Stomach (tissue), 4 donors: ENCODE measurements around the gene DCLK1.

Source experiments
- EP300 ChIP-seq: sonication (generic); formaldehyde crosslinking; IDR thresholded peaks from one replicate; pipeline ENCODE4 v1.6.1; 2017; ENCODE audit warnings: antibody characterized with exemption
- POLR2A ChIP-seq, 4 donors: fragments of 450-650 bp; IDR thresholded peaks; one replicate each; pipeline ENCODE4 v1.6.1; 2016; ENCODE audit warnings: antibody characterized with exemption in 4 of 4, control low read depth in 2 of 4, mild to moderate bottlenecking in 1 of 4, moderate library complexity in 1 of 4
- POLR2AphosphoS5 ChIP-seq, 3 donors: sonication (generic); formaldehyde crosslinking; IDR thresholded peaks; one replicate each; pipeline ENCODE4 v1.6.1; 2016; ENCODE audit warnings: antibody characterized with exemption in 3 of 3
- TF ChIP-seq, protein P1 (sequence below), 7 experiments: fragments of 450-650 bp in 4 of 7; fragments of 200-600 bp in 3 of 7; sonication (generic) in 3 of 7; IDR thresholded peaks; one replicate each; pipeline ENCODE4 v1.5.1; 2016 to 2019; ENCODE audit warnings: antibody characterized with exemption in 7 of 7, control low read depth in 2 of 7, mild to moderate bottlenecking in 1 of 7

DNA sequence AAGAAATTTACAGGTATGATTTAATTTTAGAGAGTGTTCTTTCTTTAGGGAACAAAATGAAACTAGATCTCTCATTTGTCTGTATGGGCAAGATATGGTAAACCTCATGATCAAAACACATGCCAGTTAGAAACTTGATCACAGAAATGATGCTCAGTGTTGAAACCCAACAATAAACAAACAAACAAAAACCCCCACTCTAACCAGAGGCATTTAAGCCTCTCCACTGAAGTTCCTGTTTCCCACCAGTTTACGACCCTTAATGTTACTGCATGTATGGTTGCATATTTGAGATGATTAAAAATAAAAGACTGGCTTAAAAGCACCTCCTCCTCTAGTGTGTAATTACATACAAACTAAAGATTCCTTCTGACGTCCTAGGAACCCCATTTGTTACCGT, 361.4 kb downstream of the DCLK1 start:
- TF ChIP-seq, protein P1, sequence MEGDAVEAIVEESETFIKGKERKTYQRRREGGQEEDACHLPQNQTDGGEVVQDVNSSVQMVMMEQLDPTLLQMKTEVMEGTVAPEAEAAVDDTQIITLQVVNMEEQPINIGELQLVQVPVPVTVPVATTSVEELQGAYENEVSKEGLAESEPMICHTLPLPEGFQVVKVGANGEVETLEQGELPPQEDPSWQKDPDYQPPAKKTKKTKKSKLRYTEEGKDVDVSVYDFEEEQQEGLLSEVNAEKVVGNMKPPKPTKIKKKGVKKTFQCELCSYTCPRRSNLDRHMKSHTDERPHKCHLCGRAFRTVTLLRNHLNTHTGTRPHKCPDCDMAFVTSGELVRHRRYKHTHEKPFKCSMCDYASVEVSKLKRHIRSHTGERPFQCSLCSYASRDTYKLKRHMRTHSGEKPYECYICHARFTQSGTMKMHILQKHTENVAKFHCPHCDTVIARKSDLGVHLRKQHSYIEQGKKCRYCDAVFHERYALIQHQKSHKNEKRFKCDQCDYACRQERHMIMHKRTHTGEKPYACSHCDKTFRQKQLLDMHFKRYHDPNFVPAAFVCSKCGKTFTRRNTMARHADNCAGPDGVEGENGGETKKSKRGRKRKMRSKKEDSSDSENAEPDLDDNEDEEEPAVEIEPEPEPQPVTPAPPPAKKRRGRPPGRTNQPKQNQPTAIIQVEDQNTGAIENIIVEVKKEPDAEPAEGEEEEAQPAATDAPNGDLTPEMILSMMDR (IDR thresholded peaks at IDR 0.05) = no peak
- TF ChIP-seq POLR2AphosphoS5 (IDR thresholded peaks at IDR 0.05) (no peak), POLR2A (IDR thresholded peaks at IDR 0.05) (no peak), EP300 (no peak)
